GM23338 (cell line): ENCODE data around the gene DDAH2. TPM values are rescaled to one million over a fixed set of nuclear protein-coding genes. Genes with fewer than 3 reads are reported as not detected.

ENCODE experiments used
- ATAC-seq: fragments of 200-7000 bp; cut with Tn5 transposase; 3 replicates; pipeline ENCODE4 v1.9.1; 2020
- DNase-seq: peaks from one replicate; pipeline ENCODE4 v3.0.0-alpha.2; 2015; ENCODE audit warnings: low spot score
- H2AFZ ChIP-seq: fragments of 200-600 bp; sonication (generic); 2 replicates; pipeline ENCODE4 v1.8.0; 2016; ENCODE audit warnings: antibody characterized with exemption, mild to moderate bottlenecking, moderate library complexity
- H3F3A ChIP-seq: fragments of 200-600 bp; sonication (generic); replicated peaks from 2 replicates; pipeline ENCODE4 v1.8.0; 2017; ENCODE audit warnings: antibody characterized with exemption, mixed run types, low read depth
- H3K27ac ChIP-seq: fragments of 200-600 bp; sonication (generic); 2 replicates; pipeline ENCODE4 v1.6.1; 2016; ENCODE audit warnings: low read depth
- H3K27me3 ChIP-seq: fragments of 200-600 bp; sonication (generic); 2 replicates; pipeline ENCODE4 v1.8.0; 2016; ENCODE audit warnings: mild to moderate bottlenecking, mixed run types, moderate library complexity; ENCODE audit not compliant: insufficient read depth
- H3K36me3 ChIP-seq: fragments of 200-600 bp; sonication (generic); 2 replicates; pipeline ENCODE4 v1.8.0; 2016; ENCODE audit warnings: mild to moderate bottlenecking; ENCODE audit not compliant: insufficient read depth
- H3K4me1 ChIP-seq: fragments of 200-600 bp; sonication (generic); 2 replicates; pipeline ENCODE4 v1.8.0; 2016; ENCODE audit warnings: mild to moderate bottlenecking, moderate library complexity; ENCODE audit not compliant: insufficient read depth
- H3K4me2 ChIP-seq: fragments of 200-600 bp; sonication (generic); 2 replicates; pipeline ENCODE4 v1.7.1; 2017; ENCODE audit warnings: mixed run types
- H3K4me3 ChIP-seq: fragments of 200-600 bp; sonication (generic); 2 replicates; pipeline ENCODE4 v1.6.1; 2016; ENCODE audit warnings: mixed run types
- H3K79me2 ChIP-seq: fragments of 200-600 bp; sonication (generic); replicated peaks from 2 replicates; pipeline ENCODE4 v1.8.0; 2017; ENCODE audit warnings: mild to moderate bottlenecking; ENCODE audit not compliant: insufficient read depth
- H3K9me2 ChIP-seq: fragments of 200-600 bp; sonication (generic); 2 replicates; pipeline ENCODE4 v1.8.0; 2017; ENCODE audit not compliant: insufficient read depth
- H4K20me1 ChIP-seq: fragments of 200-600 bp; sonication (generic); replicated peaks from 2 replicates; pipeline ENCODE4 v1.8.0; 2017; ENCODE audit warnings: mild to moderate bottlenecking; ENCODE audit not compliant: insufficient read depth
- H3K27ac Mint-ChIP-seq: 2 replicates; pipeline ENCODE4 v1.8.0; 2020; ENCODE audit warnings: inconsistent platforms, mild to moderate bottlenecking, moderate library complexity, mixed read lengths
- H3K27me3 Mint-ChIP-seq: 3 replicates; pipeline ENCODE4 v1.8.0; 2022; ENCODE audit warnings: low read depth, mild to moderate bottlenecking, moderate library complexity, mixed read lengths, inconsistent platforms; ENCODE audit not compliant: insufficient read depth, poor library complexity
- H3K36me3 Mint-ChIP-seq: 3 replicates; pipeline ENCODE4 v1.8.0; 2021; ENCODE audit warnings: low read depth, mild to moderate bottlenecking, inconsistent platforms, moderate library complexity, mixed read lengths
- H3K4me1 Mint-ChIP-seq: 3 replicates; pipeline ENCODE4 v1.8.0; 2020; ENCODE audit warnings: mild to moderate bottlenecking, inconsistent platforms, mixed read lengths
- H3K4me3 Mint-ChIP-seq: 3 replicates; pipeline ENCODE4 v1.8.0; 2021; ENCODE audit warnings: moderate library complexity, mild to moderate bottlenecking, inconsistent platforms, mixed read lengths
- H3K9me3 Mint-ChIP-seq: 3 replicates; pipeline ENCODE4 v1.8.0; 2020; ENCODE audit warnings: moderate library complexity, mild to moderate bottlenecking, inconsistent platforms, mixed read lengths
- CREB1 ChIP-seq: fragments of 250-450 bp; sonication (Bioruptor Pico); IDR thresholded peaks from 2 replicates; pipeline ENCODE4 v1.5.0; 2020; ENCODE audit warnings: low read depth, mild to moderate bottlenecking, moderate library complexity
- CTCF ChIP-seq, 2 experiments: fragments of 200-600 bp in 1 of 2; sonication (generic) in 1 of 2; conservative IDR thresholded peaks; 2 replicates each; pipeline versions ENCODE4 v1.5.1 to v1.6.1; 2016 to 2017; ENCODE audit warnings: antibody characterized with exemption in 2 of 2, low read depth in 2 of 2, mild to moderate bottlenecking in 2 of 2, moderate library complexity in 1 of 2
- EZH2 ChIP-seq: fragments of 200-600 bp; sonication (generic); IDR thresholded peaks from one replicate; pipeline ENCODE4 v1.8.0; 2017; ENCODE audit warnings: antibody characterized with exemption, mild to moderate bottlenecking, low read depth; ENCODE audit not compliant: unreplicated experiment
- EZH2phosphoT487 ChIP-seq: fragments of 200-600 bp; sonication (generic); IDR thresholded peaks from one replicate; pipeline ENCODE4 v1.8.1; 2018; ENCODE audit warnings: antibody characterized with exemption; ENCODE audit not compliant: unreplicated experiment
- JUNB ChIP-seq: IDR thresholded peaks from one replicate; pipeline ENCODE4 v1.6.1; 2016; ENCODE audit warnings: antibody characterized with exemption; ENCODE audit not compliant: unreplicated experiment
- NANOG ChIP-seq: IDR thresholded peaks from 2 replicates; pipeline ENCODE4 v1.6.1; 2016; ENCODE audit warnings: antibody characterized with exemption, borderline replicate concordance
- POLR2AphosphoS5 ChIP-seq: IDR thresholded peaks from 2 replicates; pipeline ENCODE4 v1.6.1; 2016; ENCODE audit warnings: antibody characterized with exemption, low read depth
- REST ChIP-seq: IDR thresholded peaks from one replicate; pipeline ENCODE4 v1.6.1; 2018; ENCODE audit warnings: antibody characterized with exemption; ENCODE audit not compliant: unreplicated experiment
- STAT1 ChIP-seq: IDR thresholded peaks from one replicate; pipeline ENCODE4 v1.6.1; 2016; ENCODE audit warnings: antibody characterized with exemption; ENCODE audit not compliant: unreplicated experiment
- ZNF114 ChIP-seq: fragments of 250-450 bp; sonication (Bioruptor Pico); IDR thresholded peaks from 2 replicates; pipeline ENCODE4 v1.5.0; 2020; ENCODE audit warnings: mild to moderate bottlenecking, moderate library complexity
- ZNF331 ChIP-seq: fragments of 250-450 bp; sonication (Bioruptor Pico); IDR thresholded peaks from 2 replicates; pipeline ENCODE4 v1.5.0; 2020; ENCODE audit warnings: low read depth, mild to moderate bottlenecking, moderate library complexity
- ZNF462 ChIP-seq: fragments of 250-450 bp; sonication (Bioruptor Pico); IDR thresholded peaks from 2 replicates; pipeline ENCODE4 v1.5.0; 2020; ENCODE audit warnings: mild to moderate bottlenecking, moderate library complexity
- polyA plus RNA-seq: library from polyadenylated mRNA; unstranded; fragments of >200 nt; fragmentation: Nextera tagmentation; extraction: Ambion mirVana; gene quantifications from 2 replicates; pipeline ENCODE4 v1.2.1, GENCODE V29; 2016
- total RNA-seq: library from RNA; depleted of rRNA; stranded (reverse); fragments of >200 nt; shearing (Covaris generic); gene quantifications from 2 replicates; pipeline ENCODE4 v1.2.3, GENCODE V29; 2014
- TF ChIP-seq, protein P1 (sequence below): IDR thresholded peaks from 2 replicates; pipeline ENCODE4 v1.6.1; 2016; ENCODE audit warnings: antibody characterized with exemption

DDAH2 gene
- total and polyA plus RNA-seq, 2 experiments from 2014 or later = 58.7 to 65.1 TPM

- DNase-seq = no peak
Observed at GRCh38 chr6:31707701-31708100, 21.4 kb downstream of the DDAH2 start.

More at GRCh38 chr6:31707701-31708100, 21.4 kb downstream of the DDAH2 start:
- peaks cover 9% of the 10 kb centered on the region for H3K4me1 Mint-ChIP-seq
- Histone ChIP-seq H3K4me2 (no peak overlapping the region), H3K36me3 (no peaks in the 10 kb centered on the region), H2AFZ (no peak overlapping the region), H3K27me3 (no peaks in the 10 kb centered on the region), H3F3A (no peaks in the 10 kb centered on the region; the same call in 1 of the 2 replicates), H4K20me1 (no peaks in the 10 kb centered on the region), H3K27ac (no peak overlapping the region), H3K9me2 (no peaks in the 10 kb centered on the region), H3K4me1 (no peaks in the 10 kb centered on the region), H3K4me3 (no peak overlapping the region), H3K79me2 (no peaks in the 10 kb centered on the region)
- no peaks in the 10 kb centered on the region for H3K9me3 Mint-ChIP-seq
- no peak overlapping the region for H3K27ac Mint-ChIP-seq
- no peak for TF ChIP-seq EZH2phosphoT487
- no peak for TF ChIP-seq REST
- no peak for TF ChIP-seq ZNF114 (CRISPR knock-in tag)
- TF ChIP-seq ZNF331 (CRISPR knock-in tag) = no peak
- no peak for TF ChIP-seq NANOG
- no peak for TF ChIP-seq ZNF462
- TF ChIP-seq, protein P1, sequence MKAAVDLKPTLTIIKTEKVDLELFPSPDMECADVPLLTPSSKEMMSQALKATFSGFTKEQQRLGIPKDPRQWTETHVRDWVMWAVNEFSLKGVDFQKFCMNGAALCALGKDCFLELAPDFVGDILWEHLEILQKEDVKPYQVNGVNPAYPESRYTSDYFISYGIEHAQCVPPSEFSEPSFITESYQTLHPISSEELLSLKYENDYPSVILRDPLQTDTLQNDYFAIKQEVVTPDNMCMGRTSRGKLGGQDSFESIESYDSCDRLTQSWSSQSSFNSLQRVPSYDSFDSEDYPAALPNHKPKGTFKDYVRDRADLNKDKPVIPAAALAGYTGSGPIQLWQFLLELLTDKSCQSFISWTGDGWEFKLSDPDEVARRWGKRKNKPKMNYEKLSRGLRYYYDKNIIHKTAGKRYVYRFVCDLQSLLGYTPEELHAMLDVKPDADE = no peak
- no peak for TF ChIP-seq CREB1 (CRISPR knock-in tag)
- no peak for TF ChIP-seq EZH2
- no peak for TF ChIP-seq POLR2AphosphoS5
- TF ChIP-seq JUNB = no peak
- TF ChIP-seq STAT1 = no peak
- TF ChIP-seq CTCF (conservative IDR thresholded peaks at IDR 0.05; ENCODE audit: low read depth in 2 of 2) = no peak
- H3K36me3 Mint-ChIP-seq = no peaks in the 10 kb centered on the region
- ATAC-seq = no peak
- peaks cover 14% of the 10 kb centered on the region for H3K27me3 Mint-ChIP-seq
- no peak overlapping the region for H3K4me3 Mint-ChIP-seq
